Memory B cell (primary cell): ENCODE results near the gene CRACDL.
A peak's percentile ranks its signal among the peaks of the same experiment; 100 is the strongest.

Source experiments
- ATAC-seq: fragments of 150-1000 bp; cut with Tn5 transposase; 2 replicates; pipeline ENCODE4 v1.10.0; 2021; ENCODE audit warnings: low read depth, mild to moderate bottlenecking, moderate library complexity
- DNase-seq, 2 donors: peaks; one replicate each; pipeline ENCODE4 v3.0.0; 2022; ENCODE audit warnings: low spot score in 2 of 2
- H3K27ac Mint-ChIP-seq: one replicate; pipeline ENCODE4 v1.8.0; 2022; ENCODE audit warnings: mild to moderate bottlenecking, moderate library complexity, mixed read lengths
- H3K27me3 Mint-ChIP-seq: one replicate; pipeline ENCODE4 v1.8.0; 2022; ENCODE audit warnings: mixed read lengths
- H3K36me3 Mint-ChIP-seq: one replicate; pipeline ENCODE4 v1.8.0; 2022; ENCODE audit warnings: mild to moderate bottlenecking, mixed read lengths
- H3K4me1 Mint-ChIP-seq: one replicate; pipeline ENCODE4 v1.8.0; 2022; ENCODE audit warnings: mixed read lengths
- H3K4me3 Mint-ChIP-seq: one replicate; pipeline ENCODE4 v1.8.0; 2022; ENCODE audit warnings: mild to moderate bottlenecking, moderate library complexity, mixed read lengths
- H3K9me3 Mint-ChIP-seq: one replicate; pipeline ENCODE4 v1.8.0; 2022; ENCODE audit warnings: mixed read lengths

Gene CRACDL

DNA sequence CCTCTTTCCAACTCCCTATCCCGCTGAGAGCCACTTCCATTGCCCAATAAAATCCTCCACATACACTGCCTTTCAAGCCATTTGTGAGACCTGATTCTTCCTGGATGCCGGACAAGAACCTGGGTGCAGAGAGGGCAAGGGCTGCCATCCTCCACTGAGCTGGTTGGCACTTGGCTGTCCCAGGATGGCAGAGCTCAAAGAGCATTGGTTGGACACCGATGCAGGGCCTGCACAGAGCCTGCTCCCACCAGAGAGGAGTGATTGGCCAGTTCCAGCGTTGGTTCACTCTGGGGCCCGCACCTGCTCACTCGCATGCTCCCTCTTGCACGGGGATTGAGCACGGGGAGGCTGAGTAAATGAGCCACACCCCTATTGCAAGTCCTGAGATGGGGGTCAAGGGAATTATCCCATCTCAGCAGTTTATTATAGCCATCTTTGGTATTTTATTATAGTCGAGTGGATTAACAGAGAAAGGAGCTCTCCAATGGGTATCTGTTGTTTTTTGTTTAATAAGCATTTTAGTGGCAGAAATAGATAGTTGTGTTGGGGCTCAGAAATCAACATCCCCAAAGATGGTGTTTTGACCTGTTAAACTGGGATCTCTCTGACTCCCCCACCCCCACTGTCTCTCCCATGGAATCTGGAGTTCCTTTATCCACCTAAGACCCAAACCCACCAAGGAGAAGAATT, 185.3 kb downstream of the CRACDL start:
- no peak for DNase-seq
- H3K9me3 Mint-ChIP-seq = no peaks in the 10 kb centered on the region
- no peaks in the 10 kb centered on the region for H3K36me3 Mint-ChIP-seq
- ATAC-seq = no peak
- H3K27me3 Mint-ChIP-seq = no peaks in the 10 kb centered on the region
- no peak overlapping the region for H3K27ac Mint-ChIP-seq
- H3K4me3 Mint-ChIP-seq = no peak overlapping the region
- peaks cover 12% of the 10 kb centered on the region for H3K4me1 Mint-ChIP-seq

GRCh38 chr2:98749066-98749450, 187.0 kb downstream of the CRACDL start:
- H3K4me3 Mint-ChIP-seq = peak overlapping the region; percentile 67
- DNase-seq (peak in 1 of 2 donors; percentile 14), ATAC-seq (peak; percentile 92)
- H3K27me3 Mint-ChIP-seq = no peaks in the 10 kb centered on the region
- H3K9me3 Mint-ChIP-seq = peaks cover 1% of the 10 kb centered on the region
- peak overlapping the region; percentile 49 for H3K27ac Mint-ChIP-seq
- no peaks in the 10 kb centered on the region for H3K36me3 Mint-ChIP-seq
- H3K4me1 Mint-ChIP-seq = peaks cover 12% of the 10 kb centered on the region

- Mint-ChIP-seq H3K9me3 (peaks cover 1% of the 10 kb centered on the region), H3K27ac (peak overlapping the region; percentile 49), H3K4me1 (peaks cover 11% of the 10 kb centered on the region), H3K4me3 (peak overlapping the region; percentile 67), H3K36me3 (no peaks in the 10 kb centered on the region), H3K27me3 (no peaks in the 10 kb centered on the region)
- DNase-seq (no peak), ATAC-seq (peak; percentile 30)
These were observed 187.5 kb downstream of the CRACDL start for GRCh38 chr2:98748292-98749065.

GRCh38 chr2:98747888-98748287, 188.1 kb downstream of the CRACDL start:
- Mint-ChIP-seq H3K27me3 (peaks cover 2% of the 10 kb centered on the region), H3K9me3 (peaks cover 1% of the 10 kb centered on the region), H3K4me1 (peaks cover 13% of the 10 kb centered on the region), H3K36me3 (no peaks in the 10 kb centered on the region), H3K4me3 (peak overlapping the region; percentile 11), H3K27ac (no peak overlapping the region)
- ATAC-seq (no peak), DNase-seq (no peak)

GRCh38 chr2:98746426-98746825, 189.6 kb downstream of the CRACDL start:
- DNase-seq (no peak), ATAC-seq (no peak)
- no peaks in the 10 kb centered on the region for H3K36me3 Mint-ChIP-seq
- H3K4me3 Mint-ChIP-seq = no peak overlapping the region
- peaks cover 5% of the 10 kb centered on the region for H3K27me3 Mint-ChIP-seq
- peaks cover 1% of the 10 kb centered on the region for H3K9me3 Mint-ChIP-seq
- peaks cover 19% of the 10 kb centered on the region for H3K4me1 Mint-ChIP-seq
- no peak overlapping the region for H3K27ac Mint-ChIP-seq

DNA sequence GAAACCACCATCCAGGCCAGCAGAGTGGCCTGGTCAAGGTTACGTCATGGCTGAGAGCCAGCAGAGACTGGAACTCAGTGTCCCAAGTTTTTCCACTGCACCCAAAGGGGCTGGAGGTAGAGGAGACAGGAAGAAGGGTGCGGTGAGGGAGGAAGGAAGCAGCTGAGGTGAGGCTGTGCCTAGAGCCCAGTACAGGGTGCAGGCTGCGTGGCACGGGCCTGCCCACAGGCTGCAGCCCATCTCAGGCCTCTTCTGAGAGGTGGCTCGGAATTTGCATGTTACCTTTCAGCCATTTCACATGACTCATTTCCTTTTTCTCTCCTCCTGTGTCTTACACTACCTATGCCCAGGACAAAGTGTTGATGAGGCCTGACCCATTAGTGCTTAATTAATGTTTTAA, 191.4 kb downstream of the CRACDL start:
- no peaks in the 10 kb centered on the region for H3K36me3 Mint-ChIP-seq
- H3K9me3 Mint-ChIP-seq = peaks cover 1% of the 10 kb centered on the region
- no peak for DNase-seq
- H3K27ac Mint-ChIP-seq = no peak overlapping the region
- no peak overlapping the region for H3K4me3 Mint-ChIP-seq
- ATAC-seq = no peak
- H3K27me3 Mint-ChIP-seq = peaks cover 5% of the 10 kb centered on the region
- H3K4me1 Mint-ChIP-seq = peaks cover 19% of the 10 kb centered on the region
